Testis (tissue), 2 donors: Measurements from ENCODE around the gene WTAP.

Experiments
- POLR2A ChIP-seq: fragments of 450-650 bp; IDR thresholded peaks from one replicate; pipeline ENCODE4 v1.6.1; 2017; ENCODE audit warnings: antibody characterized with exemption, mild to moderate bottlenecking, moderate library complexity
- TF ChIP-seq, protein P1 (sequence below), 3 experiments: fragments of 450-650 bp in 2 of 3; fragments of 200-600 bp in 1 of 3; sonication (generic) in 1 of 3; IDR thresholded peaks; one replicate each; pipeline ENCODE4 v1.5.1; 2016 to 2019; ENCODE audit warnings: antibody characterized with exemption in 3 of 3, mild to moderate bottlenecking in 2 of 3, moderate library complexity in 1 of 3

DNA sequence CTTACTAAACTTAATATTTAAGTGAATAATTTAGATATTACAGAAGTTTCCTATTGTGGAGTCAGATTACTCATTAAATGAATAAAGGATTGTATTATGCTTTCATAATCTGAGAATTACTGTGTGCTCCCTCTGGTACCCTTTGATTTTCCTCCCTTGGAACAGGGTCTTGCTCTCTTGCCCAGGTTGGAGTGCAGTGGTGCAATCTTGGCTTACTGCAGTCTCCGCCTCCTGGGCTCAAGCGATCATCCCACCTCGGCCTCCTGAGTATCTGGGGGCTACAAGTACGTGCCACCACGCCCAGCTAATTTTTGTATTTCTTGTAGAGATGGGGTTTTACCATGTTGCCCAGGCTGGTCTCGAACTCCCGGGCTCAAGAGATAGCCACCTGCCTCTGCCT lies 9.6 kb downstream of the WTAP start:
- TF ChIP-seq, protein P1, sequence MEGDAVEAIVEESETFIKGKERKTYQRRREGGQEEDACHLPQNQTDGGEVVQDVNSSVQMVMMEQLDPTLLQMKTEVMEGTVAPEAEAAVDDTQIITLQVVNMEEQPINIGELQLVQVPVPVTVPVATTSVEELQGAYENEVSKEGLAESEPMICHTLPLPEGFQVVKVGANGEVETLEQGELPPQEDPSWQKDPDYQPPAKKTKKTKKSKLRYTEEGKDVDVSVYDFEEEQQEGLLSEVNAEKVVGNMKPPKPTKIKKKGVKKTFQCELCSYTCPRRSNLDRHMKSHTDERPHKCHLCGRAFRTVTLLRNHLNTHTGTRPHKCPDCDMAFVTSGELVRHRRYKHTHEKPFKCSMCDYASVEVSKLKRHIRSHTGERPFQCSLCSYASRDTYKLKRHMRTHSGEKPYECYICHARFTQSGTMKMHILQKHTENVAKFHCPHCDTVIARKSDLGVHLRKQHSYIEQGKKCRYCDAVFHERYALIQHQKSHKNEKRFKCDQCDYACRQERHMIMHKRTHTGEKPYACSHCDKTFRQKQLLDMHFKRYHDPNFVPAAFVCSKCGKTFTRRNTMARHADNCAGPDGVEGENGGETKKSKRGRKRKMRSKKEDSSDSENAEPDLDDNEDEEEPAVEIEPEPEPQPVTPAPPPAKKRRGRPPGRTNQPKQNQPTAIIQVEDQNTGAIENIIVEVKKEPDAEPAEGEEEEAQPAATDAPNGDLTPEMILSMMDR (IDR thresholded peaks at IDR 0.05): no peak
- TF ChIP-seq POLR2A: no peak
